Hepatocyte (in vitro differentiated cells): Measurements from ENCODE around the gene PLPPR1. TPM values are rescaled to one million over a fixed set of nuclear protein-coding genes. Genes with fewer than 3 reads are reported as not detected.

Source experiments
- DNase-seq: peaks from one replicate; pipeline ENCODE4 v3.0.0-alpha.2; 2016; ENCODE audit warnings: low spot score
- H2AFZ ChIP-seq: fragments of 200-600 bp; sonication (generic); 2 replicates; pipeline ENCODE4 v1.6.0; 2016; ENCODE audit warnings: antibody characterized with exemption, mild to moderate bottlenecking
- H3K27ac ChIP-seq: fragments of 200-600 bp; sonication (generic); 2 replicates; pipeline ENCODE4 v1.5.1; 2016; ENCODE audit warnings: mild to moderate bottlenecking
- H3K27me3 ChIP-seq: fragments of 200-600 bp; sonication (generic); 2 replicates; pipeline ENCODE4 v1.6.1; 2016
- H3K36me3 ChIP-seq: fragments of 200-600 bp; sonication (generic); replicated peaks from 2 replicates; pipeline ENCODE4 v1.5.1; 2016; ENCODE audit warnings: low read depth; ENCODE audit not compliant: insufficient read depth
- H3K4me1 ChIP-seq: fragments of 200-600 bp; sonication (generic); 2 replicates; pipeline ENCODE4 v1.5.1; 2016; ENCODE audit warnings: mild to moderate bottlenecking, moderate library complexity; ENCODE audit not compliant: insufficient read depth
- H3K4me2 ChIP-seq: fragments of 200-600 bp; sonication (generic); 2 replicates; pipeline ENCODE4 v1.6.0; 2016
- H3K4me3 ChIP-seq: fragments of 200-600 bp; sonication (generic); 2 replicates; pipeline ENCODE4 v1.5.1; 2016; ENCODE audit warnings: mild to moderate bottlenecking
- H3K79me2 ChIP-seq: fragments of 200-600 bp; sonication (generic); 2 replicates; pipeline ENCODE4 v1.6.0; 2017; ENCODE audit warnings: mild to moderate bottlenecking
- H3K9me2 ChIP-seq: fragments of 200-600 bp; sonication (generic); replicated peaks from 2 replicates; pipeline ENCODE4 v1.6.0; 2017; ENCODE audit warnings: mild to moderate bottlenecking; ENCODE audit not compliant: insufficient read depth
- H3K9me3 ChIP-seq: fragments of 200-600 bp; sonication (generic); 2 replicates; pipeline ENCODE4 v1.5.1; 2016; ENCODE audit warnings: low read depth, mild to moderate bottlenecking
- H4K20me1 ChIP-seq: fragments of 200-600 bp; sonication (generic); 2 replicates; pipeline ENCODE4 v1.6.0; 2016; ENCODE audit warnings: mild to moderate bottlenecking; ENCODE audit not compliant: insufficient read depth, poor library complexity, severe bottlenecking
- CTCF ChIP-seq: fragments of 200-600 bp; sonication (generic); IDR thresholded peaks from 2 replicates; pipeline ENCODE4 v1.5.1; 2016; ENCODE audit warnings: antibody characterized with exemption, mild to moderate bottlenecking; ENCODE audit not compliant: poor library complexity
- EZH2 ChIP-seq: fragments of 200-600 bp; sonication (generic); IDR thresholded peaks from 2 replicates; pipeline ENCODE4 v1.6.1; 2016; ENCODE audit warnings: antibody characterized with exemption, mild to moderate bottlenecking, borderline replicate concordance
- EZH2phosphoT487 ChIP-seq: fragments of 200-600 bp; sonication (generic); IDR thresholded peaks from one replicate; pipeline ENCODE4 v1.6.1; 2018; ENCODE audit warnings: antibody characterized with exemption, mild to moderate bottlenecking, low read depth, moderate library complexity; ENCODE audit not compliant: unreplicated experiment, severe bottlenecking
- WGBS: methylation state at CpG from one replicate; pipeline ENCODE4 v1.1.6; 2016; ENCODE audit warnings: low lambda C conversion rate; ENCODE audit errors: missing lambda C conversion rate; 5-methylcytosine and 5-hydroxymethylcytosine counted together
- polyA plus RNA-seq: library from polyadenylated mRNA; unstranded; fragments of >200 nt; fragmentation: Nextera tagmentation; extraction: Ambion mirVana; gene quantifications from 2 replicates; pipeline ENCODE4 v1.2.1, GENCODE V29; 2016
- total RNA-seq: library from RNA; depleted of rRNA; stranded (reverse); fragments of >200 nt; gene quantifications from 2 replicates; pipeline ENCODE4 v1.2.3, GENCODE V29; 2014

The PLPPR1 gene
- total and polyA plus RNA-seq, 2 experiments from 2014 or later = 0.27 to 2.1 TPM

GRCh38 chr9:101366038-101366756 is 337.7 kb downstream of the PLPPR1 start:
- Histone ChIP-seq H3K27me3 (no peaks in the 10 kb centered on the region), H3K36me3 (no peaks in the 10 kb centered on the region), H3K9me3 (no peaks in the 10 kb centered on the region), H3K79me2 (no peaks in the 10 kb centered on the region), H3K27ac (peak overlapping the region; percentile 63), H3K4me2 (peak overlapping the region; percentile 61), H2AFZ (no peak overlapping the region), H4K20me1 (no peaks in the 10 kb centered on the region), H3K4me3 (no peak overlapping the region), H3K9me2 (no peaks in the 10 kb centered on the region), H3K4me1 (peaks cover 9% of the 10 kb centered on the region)
- peak; percentile 24 for DNase-seq
- 47% methylated on average over 5 of the region's 5 CpGs for WGBS
- TF ChIP-seq EZH2 (no peak), CTCF (no peak), EZH2phosphoT487 (no peak)

GRCh38 chr9:101367323-101367722 is 338.8 kb downstream of the PLPPR1 start:
- Histone ChIP-seq H3K4me2 (peak overlapping the region; percentile 61), H3K9me2 (no peaks in the 10 kb centered on the region), H3K9me3 (no peaks in the 10 kb centered on the region), H2AFZ (no peak overlapping the region), H3K27ac (peak overlapping the region; percentile 63), H4K20me1 (no peaks in the 10 kb centered on the region), H3K27me3 (no peaks in the 10 kb centered on the region), H3K4me1 (peaks cover 9% of the 10 kb centered on the region), H3K36me3 (no peaks in the 10 kb centered on the region), H3K79me2 (no peaks in the 10 kb centered on the region), H3K4me3 (no peak overlapping the region)
- 88% methylated on average over 3 of the region's 3 CpGs for WGBS
- TF ChIP-seq EZH2 (no peak), EZH2phosphoT487 (no peak), CTCF (no peak)
- DNase-seq = no peak

- H3K4me2 ChIP-seq = no peak overlapping the region
Observed at GRCh38 chr9:101369286-101369685, 340.8 kb downstream of the PLPPR1 start.

More at GRCh38 chr9:101369286-101369685, 340.8 kb downstream of the PLPPR1 start:
- no peaks in the 10 kb centered on the region for H3K9me2 ChIP-seq
- H3K27ac ChIP-seq = no peak overlapping the region
- WGBS = 63% methylated on average over 2 of the region's 2 CpGs
- TF ChIP-seq CTCF (no peak), EZH2phosphoT487 (no peak)
- H3K36me3 ChIP-seq = no peaks in the 10 kb centered on the region
- H3K4me1 ChIP-seq = peaks cover 9% of the 10 kb centered on the region
- no peaks in the 10 kb centered on the region for H3K9me3 ChIP-seq
- no peaks in the 10 kb centered on the region for H3K79me2 ChIP-seq
- H3K27me3 ChIP-seq = no peaks in the 10 kb centered on the region
- DNase-seq = no peak
- H3K4me3 ChIP-seq = no peak overlapping the region
- no peak overlapping the region for H2AFZ ChIP-seq
- H4K20me1 ChIP-seq = no peaks in the 10 kb centered on the region
